ENCODE measurements around the gene ZNF219.

Gene ZNF219

GRCh38 chr14:21095430-21096205 is 2.8 kb downstream of the ZNF219 start:
- Histone ChIP-seq H2AFZ (ENCODE audit: insufficient read depth, low read length, poor library complexity) (no peak overlapping the region), H2BK12ac (ENCODE audit: low read length) (no peak overlapping the region), H3K9ac (ENCODE audit: low read length) (no peak overlapping the region), H3K4me3 (ENCODE audit: low read depth, low read length) (no peak overlapping the region), H3K14ac (ENCODE audit: low read length) (no peak overlapping the region), H3K18ac (ENCODE audit: low read length) (no peak overlapping the region), H4K91ac (ENCODE audit: low read depth, low read length) (no peak overlapping the region), H2BK5ac (ENCODE audit: low read depth, low read length, poor library complexity) (no peak overlapping the region), H3K36me3 (ENCODE audit: control insufficient read depth in 1 of 2, insufficient read depth in 2 of 2, low read length in 2 of 2) (peaks cover 16% of the 10 kb centered on the region in 2 experiments), H3K79me2 (ENCODE audit: control insufficient read depth, insufficient read depth, low read length, poor library complexity) (no peaks in the 10 kb centered on the region), H3K27me3 (ENCODE audit: insufficient read depth, low read length) (no peaks in the 10 kb centered on the region), H3K4me1 (ENCODE audit: control insufficient read depth in 1 of 2, insufficient read depth in 2 of 2, low read length in 2 of 2) (peaks cover 0 to 12% of the 10 kb centered on the region in 2 experiments), H3K27ac (ENCODE audit: low read depth, low read length) (no peak overlapping the region), H4K12ac (ENCODE audit: low read depth, low read length) (no peak overlapping the region), H3K79me1 (ENCODE audit: low read length) (no peaks in the 10 kb centered on the region), H3K4ac (ENCODE audit: low read depth, low read length) (no peak overlapping the region), H4K8ac (ENCODE audit: low read depth, low read length) (no peak overlapping the region), H3K9me3 (ENCODE audit: insufficient read depth, low read depth, low read length) (no peaks in the 10 kb centered on the region), H2AK5ac (ENCODE audit: low read length) (no peak overlapping the region), H3K4me2 (ENCODE audit: low read length) (no peak overlapping the region), H3K23ac (ENCODE audit: low read length) (no peak overlapping the region), H2BK120ac (ENCODE audit: insufficient read depth, low read length, poor library complexity) (no peak overlapping the region)
- no peak for DNase-seq
- WGBS (ENCODE audit: extremely low coverage, insufficient coverage, insufficient read length): no CpG with 5 or more reads among the region's 6 CpGs

DNA sequence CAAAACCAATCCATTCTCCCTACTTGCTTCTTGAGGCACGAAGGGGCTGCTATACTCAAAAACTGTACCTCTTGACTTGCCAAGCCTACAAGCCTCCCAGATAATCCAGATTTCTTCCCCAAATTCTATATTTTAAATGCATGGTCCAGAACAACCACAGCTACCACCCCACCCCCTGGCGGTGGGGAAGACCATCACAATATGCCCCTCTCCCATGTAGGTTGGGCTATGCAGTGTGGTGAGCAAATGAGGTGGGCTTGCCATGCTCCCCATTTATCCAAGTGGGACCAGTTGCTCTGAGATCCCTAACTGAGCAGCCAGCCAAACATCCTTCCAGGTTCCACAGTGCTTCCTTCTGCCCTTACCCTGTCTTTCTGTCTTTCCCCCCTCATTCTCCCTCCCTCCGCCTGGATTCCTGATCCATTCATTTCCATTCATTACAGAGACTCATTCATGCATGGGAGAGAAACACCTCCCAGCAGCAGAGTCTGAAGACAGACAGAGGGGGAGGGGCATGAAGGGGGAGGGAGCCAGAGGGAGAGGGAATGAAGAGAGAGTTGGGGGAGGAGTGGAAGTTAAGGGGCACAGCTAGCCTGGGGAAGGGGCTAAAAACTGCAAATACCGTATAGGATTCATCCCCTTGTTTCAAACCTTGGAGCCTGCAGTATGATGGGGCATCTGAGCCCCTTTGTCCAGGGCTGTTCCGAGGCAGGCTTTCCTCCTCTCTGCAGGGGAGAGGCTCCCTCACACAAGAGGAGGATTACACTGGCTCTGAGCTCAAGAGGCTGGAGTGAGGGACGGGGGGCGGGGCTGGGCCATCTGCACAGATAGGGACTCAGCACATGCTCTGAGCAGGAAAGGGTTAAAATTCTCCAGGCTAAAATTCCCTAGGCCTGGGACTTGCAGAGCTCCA is 4.4 kb downstream of the ZNF219 start:
- H2AK5ac ChIP-seq (ENCODE audit: low read length): no peak overlapping the region
- H3K79me2 ChIP-seq (ENCODE audit: control insufficient read depth, insufficient read depth, low read length, poor library complexity): no peaks in the 10 kb centered on the region
- no peak overlapping the region for H4K8ac ChIP-seq (ENCODE audit: low read depth, low read length)
- H4K12ac ChIP-seq (ENCODE audit: low read depth, low read length): no peak overlapping the region
- no peak overlapping the region for H2BK5ac ChIP-seq (ENCODE audit: low read depth, low read length, poor library complexity)
- peaks cover 0 to 9% of the 10 kb centered on the region in 2 experiments for H3K4me1 ChIP-seq (ENCODE audit: control insufficient read depth in 1 of 2, insufficient read depth in 2 of 2, low read length in 2 of 2)
- H3K27ac ChIP-seq (ENCODE audit: low read depth, low read length): no peak overlapping the region
- no peak overlapping the region for H3K23ac ChIP-seq (ENCODE audit: low read length)
- H3K9me3 ChIP-seq (ENCODE audit: insufficient read depth, low read depth, low read length): no peaks in the 10 kb centered on the region
- H3K4me3 ChIP-seq (ENCODE audit: low read depth, low read length): no peak overlapping the region
- H3K4ac ChIP-seq (ENCODE audit: low read depth, low read length): no peak overlapping the region
- H2BK120ac ChIP-seq (ENCODE audit: insufficient read depth, low read length, poor library complexity): no peak overlapping the region
- no peak overlapping the region for H2AFZ ChIP-seq (ENCODE audit: insufficient read depth, low read length, poor library complexity)
- no CpG with 5 or more reads among the region's 7 CpGs for whole genome bisulfite sequencing (ENCODE audit: extremely low coverage, insufficient coverage, insufficient read length)
- no peak overlapping the region for H3K9ac ChIP-seq (ENCODE audit: low read length)
- no peak overlapping the region for H2BK12ac ChIP-seq (ENCODE audit: low read length)
- DNase-seq: no peak
- no peaks in the 10 kb centered on the region for H3K27me3 ChIP-seq (ENCODE audit: insufficient read depth, low read length)
- H3K36me3 ChIP-seq (ENCODE audit: control insufficient read depth in 1 of 2, insufficient read depth in 2 of 2, low read length in 2 of 2): peaks cover 25 to 29% of the 10 kb centered on the region in 2 experiments
- no peak overlapping the region for H3K18ac ChIP-seq (ENCODE audit: low read length)
- H3K14ac ChIP-seq (ENCODE audit: low read length): no peak overlapping the region
- H3K4me2 ChIP-seq (ENCODE audit: low read length): no peak overlapping the region
- H3K79me1 ChIP-seq (ENCODE audit: low read length): no peaks in the 10 kb centered on the region
- H4K91ac ChIP-seq (ENCODE audit: low read depth, low read length): no peak overlapping the region

DNA sequence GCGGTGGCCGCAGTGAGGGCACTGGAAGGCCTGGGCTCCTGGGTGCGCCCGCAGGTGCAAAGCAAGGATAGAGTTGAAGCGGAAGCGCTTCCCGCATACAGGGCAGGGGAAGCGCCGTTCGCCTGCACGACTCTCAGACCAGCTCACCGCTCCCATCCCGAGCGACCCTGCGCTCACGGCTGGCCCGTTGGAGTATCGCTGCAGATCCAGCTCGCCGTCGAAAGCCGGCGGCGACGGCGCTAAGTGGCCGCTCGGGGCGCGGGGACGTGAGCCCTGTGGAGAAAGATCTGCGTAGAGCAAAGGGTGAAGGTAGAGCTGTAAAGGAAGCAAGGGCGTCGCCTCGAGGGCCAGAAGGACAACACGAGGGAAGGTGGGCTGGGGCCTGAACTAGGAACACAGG is 5.4 kb downstream of the ZNF219 start:
- H4K12ac ChIP-seq (ENCODE audit: low read depth, low read length): no peak overlapping the region
- no peak overlapping the region for H3K14ac ChIP-seq (ENCODE audit: low read length)
- no peak overlapping the region for H3K18ac ChIP-seq (ENCODE audit: low read length)
- no peaks in the 10 kb centered on the region for H3K27me3 ChIP-seq (ENCODE audit: insufficient read depth, low read length)
- H3K36me3 ChIP-seq (ENCODE audit: control insufficient read depth in 1 of 2, insufficient read depth in 2 of 2, low read length in 2 of 2): peaks cover 29 to 37% of the 10 kb centered on the region in 2 experiments
- H3K4me1 ChIP-seq (ENCODE audit: control insufficient read depth in 1 of 2, insufficient read depth in 2 of 2, low read length in 2 of 2): peaks cover 0 to 7% of the 10 kb centered on the region in 2 experiments
- no peak overlapping the region for H2BK5ac ChIP-seq (ENCODE audit: low read depth, low read length, poor library complexity)
- H2BK120ac ChIP-seq (ENCODE audit: insufficient read depth, low read length, poor library complexity): no peak overlapping the region
- H3K79me1 ChIP-seq (ENCODE audit: low read length): no peaks in the 10 kb centered on the region
- H2AFZ ChIP-seq (ENCODE audit: insufficient read depth, low read length, poor library complexity): no peak overlapping the region
- WGBS (ENCODE audit: extremely low coverage, insufficient coverage, insufficient read length): no CpG with 5 or more reads among the region's 36 CpGs
- no peak overlapping the region for H3K9ac ChIP-seq (ENCODE audit: low read length)
- no peak overlapping the region for H3K23ac ChIP-seq (ENCODE audit: low read length)
- no peak overlapping the region for H2BK12ac ChIP-seq (ENCODE audit: low read length)
- no peak overlapping the region for H3K4ac ChIP-seq (ENCODE audit: low read depth, low read length)
- H3K4me2 ChIP-seq (ENCODE audit: low read length): no peak overlapping the region
- no peak overlapping the region for H3K4me3 ChIP-seq (ENCODE audit: low read depth, low read length)
- H2AK5ac ChIP-seq (ENCODE audit: low read length): no peak overlapping the region
- no peaks in the 10 kb centered on the region for H3K79me2 ChIP-seq (ENCODE audit: control insufficient read depth, insufficient read depth, low read length, poor library complexity)
- no peak overlapping the region for H3K27ac ChIP-seq (ENCODE audit: low read depth, low read length)
- H4K8ac ChIP-seq (ENCODE audit: low read depth, low read length): no peak overlapping the region
- no peak overlapping the region for H4K91ac ChIP-seq (ENCODE audit: low read depth, low read length)
- no peaks in the 10 kb centered on the region for H3K9me3 ChIP-seq (ENCODE audit: insufficient read depth, low read depth, low read length)
- peak in 1 of 2 donors; percentile 36 for DNase-seq

DNA sequence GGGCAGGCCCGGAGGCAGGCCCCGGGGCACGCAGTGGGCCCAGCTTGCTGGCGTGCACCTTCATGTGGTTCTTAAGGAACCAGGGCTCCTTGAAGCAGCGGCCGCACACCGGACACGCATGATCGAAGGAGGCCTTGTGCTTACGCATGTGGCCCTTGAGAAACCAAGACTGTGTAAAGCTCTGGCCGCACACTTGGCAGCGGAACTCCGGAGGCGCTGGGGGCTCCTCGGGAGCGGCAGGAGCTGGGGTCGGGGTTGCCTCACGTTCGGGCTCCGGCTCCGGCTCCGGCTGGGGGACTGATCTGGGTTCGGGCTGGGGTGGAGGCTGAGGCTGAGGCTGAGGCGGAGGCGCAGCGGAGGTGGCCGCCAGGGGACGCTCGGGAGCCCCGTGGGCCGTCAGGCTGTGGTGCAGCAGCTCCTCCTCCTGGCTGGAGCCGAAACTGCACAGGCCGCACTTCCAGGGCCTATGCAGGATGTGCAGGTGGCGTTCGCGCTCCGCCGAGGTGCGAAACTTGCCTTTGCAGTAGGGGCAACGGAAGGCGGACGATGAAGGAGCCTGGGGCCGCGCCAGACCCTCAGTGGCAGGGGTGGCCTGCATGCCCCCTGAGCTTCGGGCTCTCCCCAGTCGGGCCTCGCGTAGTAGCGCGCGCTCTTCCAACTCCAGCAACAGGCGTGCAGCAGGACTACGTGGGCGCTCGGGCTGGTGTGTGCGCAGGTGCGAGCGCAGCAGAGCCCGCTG is 6.0 kb downstream of the ZNF219 start:
- WGBS (ENCODE audit: extremely low coverage, insufficient coverage, insufficient read length): no CpG with 5 or more reads among the region's 59 CpGs

More for the DNA sequence above, 6.0 kb downstream of the ZNF219 start:
- no peak overlapping the region for H4K12ac ChIP-seq (ENCODE audit: low read depth, low read length)
- H2AFZ ChIP-seq (ENCODE audit: insufficient read depth, low read length, poor library complexity): no peak overlapping the region
- H3K23ac ChIP-seq (ENCODE audit: low read length): no peak overlapping the region
- H3K79me2 ChIP-seq (ENCODE audit: control insufficient read depth, insufficient read depth, low read length, poor library complexity): no peaks in the 10 kb centered on the region
- no peak overlapping the region for H4K8ac ChIP-seq (ENCODE audit: low read depth, low read length)
- H2BK12ac ChIP-seq (ENCODE audit: low read length): no peak overlapping the region
- H2BK120ac ChIP-seq (ENCODE audit: insufficient read depth, low read length, poor library complexity): no peak overlapping the region
- no peak overlapping the region for H3K18ac ChIP-seq (ENCODE audit: low read length)
- peaks cover 0 to 7% of the 10 kb centered on the region in 2 experiments for H3K4me1 ChIP-seq (ENCODE audit: control insufficient read depth in 1 of 2, insufficient read depth in 2 of 2, low read length in 2 of 2)
- no peaks in the 10 kb centered on the region for H3K27me3 ChIP-seq (ENCODE audit: insufficient read depth, low read length)
- H3K27ac ChIP-seq (ENCODE audit: low read depth, low read length): no peak overlapping the region
- H3K9ac ChIP-seq (ENCODE audit: low read length): no peak overlapping the region
- H2AK5ac ChIP-seq (ENCODE audit: low read length): no peak overlapping the region
- no peak overlapping the region for H3K4me2 ChIP-seq (ENCODE audit: low read length)
- H3K4ac ChIP-seq (ENCODE audit: low read depth, low read length): no peak overlapping the region
- peaks cover 29 to 42% of the 10 kb centered on the region in 2 experiments for H3K36me3 ChIP-seq (ENCODE audit: control insufficient read depth in 1 of 2, insufficient read depth in 2 of 2, low read length in 2 of 2)
- peak; percentile 52 to 86 for DNase-seq
- H3K4me3 ChIP-seq (ENCODE audit: low read depth, low read length): no peak overlapping the region
- H3K79me1 ChIP-seq (ENCODE audit: low read length): no peaks in the 10 kb centered on the region
- no peak overlapping the region for H2BK5ac ChIP-seq (ENCODE audit: low read depth, low read length, poor library complexity)
- H3K9me3 ChIP-seq (ENCODE audit: insufficient read depth, low read depth, low read length): no peaks in the 10 kb centered on the region
- no peak overlapping the region for H4K91ac ChIP-seq (ENCODE audit: low read depth, low read length)
- H3K14ac ChIP-seq (ENCODE audit: low read length): no peak overlapping the region

All from trophoblast cell (in vitro differentiated cells and primary cell).